Endothelial cell (in vitro differentiated cells): ENCODE measurements around the gene MYZAP. TPM values are rescaled to one million over a fixed set of nuclear protein-coding genes. Genes with fewer than 3 reads are reported as not detected.

Experiments
- DNase-seq: peaks from one replicate; pipeline ENCODE4 v3.0.0; 2021; ENCODE audit warnings: low spot score
- H3K27ac Mint-ChIP-seq: one replicate; pipeline ENCODE4 v1.8.0; 2021; ENCODE audit warnings: mixed read lengths, inconsistent platforms; ENCODE audit not compliant: unreplicated experiment
- H3K27me3 Mint-ChIP-seq: one replicate; pipeline ENCODE4 v1.8.0; 2021; ENCODE audit warnings: mild to moderate bottlenecking, moderate library complexity, mixed read lengths, inconsistent platforms; ENCODE audit not compliant: unreplicated experiment
- H3K36me3 Mint-ChIP-seq: one replicate; pipeline ENCODE4 v1.8.0; 2021; ENCODE audit warnings: mild to moderate bottlenecking, low read depth, mixed read lengths, inconsistent platforms; ENCODE audit not compliant: unreplicated experiment
- H3K4me1 Mint-ChIP-seq: one replicate; pipeline ENCODE4 v1.8.0; 2021; ENCODE audit warnings: mild to moderate bottlenecking, mixed read lengths, inconsistent platforms; ENCODE audit not compliant: unreplicated experiment
- H3K4me3 Mint-ChIP-seq: one replicate; pipeline ENCODE4 v1.8.0; 2021; ENCODE audit warnings: mild to moderate bottlenecking, mixed read lengths, inconsistent platforms; ENCODE audit not compliant: unreplicated experiment
- H3K9me3 Mint-ChIP-seq: one replicate; pipeline ENCODE4 v1.8.0; 2021; ENCODE audit warnings: mixed read lengths, inconsistent platforms; ENCODE audit not compliant: unreplicated experiment
- total RNA-seq: library from RNA; stranded (reverse); fragmentation: NEBNext Ultra II Directional; extraction: Animal tissue kit (Norgen Biotek cat#: 25700); gene quantifications from one replicate; pipeline ENCODE4 v1.2.1, GENCODE V29; 2021; ENCODE audit not compliant: unreplicated experiment
- TF ChIP-seq, protein P1 (sequence below): fragments of 200-600 bp; sonication (generic); IDR thresholded peaks from one replicate; pipeline ENCODE4 v1.5.0; 2021; ENCODE audit warnings: antibody characterized with exemption; ENCODE audit not compliant: unreplicated experiment

MYZAP gene
- total RNA-seq, 1 donor from 2014 or later = 55.3 TPM

DNA sequence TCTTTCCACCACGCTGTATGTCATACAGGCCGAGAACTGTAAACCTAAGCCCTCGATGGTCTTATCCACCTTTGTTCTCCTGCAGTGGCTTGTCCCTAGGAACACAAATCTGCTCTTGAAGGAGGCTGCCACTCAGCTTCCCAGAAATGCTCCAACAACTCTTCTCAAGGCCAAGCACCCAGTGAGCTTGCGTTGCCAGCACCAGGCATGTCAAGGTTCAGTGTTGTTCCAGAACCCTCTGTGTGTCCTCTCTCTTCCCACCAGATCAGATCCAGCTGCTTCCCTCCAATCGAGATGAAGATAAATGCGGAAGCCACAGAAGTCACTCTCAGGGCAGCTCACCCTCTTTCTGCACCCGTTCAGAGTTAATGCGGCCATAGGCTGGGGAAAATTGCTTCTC lies 11.3 kb upstream of the MYZAP start:
- peak overlapping the region; percentile 33 for H3K4me3 Mint-ChIP-seq
- peak overlapping the region; percentile 72 for H3K27ac Mint-ChIP-seq
- peaks cover 15% of the 10 kb centered on the region for H3K36me3 Mint-ChIP-seq
- H3K27me3 Mint-ChIP-seq = peaks cover 14% of the 10 kb centered on the region
- peaks cover 47% of the 10 kb centered on the region for H3K4me1 Mint-ChIP-seq
- peaks cover 6% of the 10 kb centered on the region for H3K9me3 Mint-ChIP-seq
- TF ChIP-seq, protein P1, sequence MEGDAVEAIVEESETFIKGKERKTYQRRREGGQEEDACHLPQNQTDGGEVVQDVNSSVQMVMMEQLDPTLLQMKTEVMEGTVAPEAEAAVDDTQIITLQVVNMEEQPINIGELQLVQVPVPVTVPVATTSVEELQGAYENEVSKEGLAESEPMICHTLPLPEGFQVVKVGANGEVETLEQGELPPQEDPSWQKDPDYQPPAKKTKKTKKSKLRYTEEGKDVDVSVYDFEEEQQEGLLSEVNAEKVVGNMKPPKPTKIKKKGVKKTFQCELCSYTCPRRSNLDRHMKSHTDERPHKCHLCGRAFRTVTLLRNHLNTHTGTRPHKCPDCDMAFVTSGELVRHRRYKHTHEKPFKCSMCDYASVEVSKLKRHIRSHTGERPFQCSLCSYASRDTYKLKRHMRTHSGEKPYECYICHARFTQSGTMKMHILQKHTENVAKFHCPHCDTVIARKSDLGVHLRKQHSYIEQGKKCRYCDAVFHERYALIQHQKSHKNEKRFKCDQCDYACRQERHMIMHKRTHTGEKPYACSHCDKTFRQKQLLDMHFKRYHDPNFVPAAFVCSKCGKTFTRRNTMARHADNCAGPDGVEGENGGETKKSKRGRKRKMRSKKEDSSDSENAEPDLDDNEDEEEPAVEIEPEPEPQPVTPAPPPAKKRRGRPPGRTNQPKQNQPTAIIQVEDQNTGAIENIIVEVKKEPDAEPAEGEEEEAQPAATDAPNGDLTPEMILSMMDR = no peak
- no peak for DNase-seq

- Mint-ChIP-seq H3K4me3 (no peak overlapping the region), H3K27me3 (peaks cover 13% of the 10 kb centered on the region), H3K36me3 (peaks cover 15% of the 10 kb centered on the region), H3K4me1 (peaks cover 44% of the 10 kb centered on the region), H3K27ac (no peak overlapping the region), H3K9me3 (peaks cover 6% of the 10 kb centered on the region)
- TF ChIP-seq, protein P1 = no peak
- DNase-seq = no peak
Observed at GRCh38 chr15:57580866-57581265, 10.8 kb upstream of the MYZAP start.

- TF ChIP-seq, protein P1 = no peak
- Mint-ChIP-seq H3K27me3 (peaks cover 11% of the 10 kb centered on the region), H3K4me1 (peaks cover 36% of the 10 kb centered on the region), H3K9me3 (peaks cover 6% of the 10 kb centered on the region), H3K4me3 (no peak overlapping the region), H3K27ac (no peak overlapping the region), H3K36me3 (peaks cover 11% of the 10 kb centered on the region)
- DNase-seq = no peak
Observed at GRCh38 chr15:57582090-57582489, 9.6 kb upstream of the MYZAP start.

- peaks cover 6% of the 10 kb centered on the region for H3K9me3 Mint-ChIP-seq
- H3K36me3 Mint-ChIP-seq = peaks cover 11% of the 10 kb centered on the region
- peaks cover 10% of the 10 kb centered on the region for H3K27me3 Mint-ChIP-seq
- H3K27ac Mint-ChIP-seq = no peak overlapping the region
- H3K4me1 Mint-ChIP-seq = peaks cover 33% of the 10 kb centered on the region
- no peak overlapping the region for H3K4me3 Mint-ChIP-seq
- TF ChIP-seq, protein P1 = no peak
- DNase-seq = no peak
Observed at GRCh38 chr15:57583282-57583681, 8.4 kb upstream of the MYZAP start.

GRCh38 chr15:57583720-57584119 lies 8.0 kb upstream of the MYZAP start:
- H3K9me3 Mint-ChIP-seq = peaks cover 6% of the 10 kb centered on the region
- H3K4me3 Mint-ChIP-seq = no peak overlapping the region
- H3K4me1 Mint-ChIP-seq = peaks cover 29% of the 10 kb centered on the region
- no peak overlapping the region for H3K27ac Mint-ChIP-seq
- TF ChIP-seq, protein P1 = no peak
- no peak for DNase-seq
- peaks cover 11% of the 10 kb centered on the region for H3K36me3 Mint-ChIP-seq
- peaks cover 10% of the 10 kb centered on the region for H3K27me3 Mint-ChIP-seq
